NCI-H1930 (cell line): ENCODE data around the gene ZNF423.

Experiments used
- DNase-seq, 2 experiments: peaks; one replicate each; lab custom pipeline; 2025; lab: John Stamatoyannopoulos, UW

Gene ZNF423

GRCh38 chr16:49750341-49751000 lies 105.4 kb downstream of the ZNF423 start:
- DNase-seq: no peak

DNA sequence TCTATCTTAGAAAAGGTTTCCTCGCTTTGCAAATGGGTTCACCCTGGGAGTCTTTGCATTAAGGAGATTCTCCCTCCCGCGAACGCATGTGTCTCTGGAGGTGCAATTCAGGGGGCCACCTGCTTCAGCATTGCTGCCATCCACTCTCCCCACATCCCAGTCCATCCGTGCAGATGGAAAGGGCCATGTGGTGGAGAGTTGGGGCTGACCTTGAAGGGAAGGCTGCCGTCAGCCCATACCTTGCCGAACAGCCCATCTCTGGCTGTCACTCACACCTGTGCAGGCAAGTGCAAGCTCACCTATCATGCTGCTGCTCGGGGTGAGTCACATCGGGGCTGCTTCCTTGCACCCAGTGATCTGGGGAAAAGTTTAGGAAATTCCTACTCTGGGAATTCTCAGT lies 106.1 kb downstream of the ZNF423 start:
- DNase-seq: no peak

DNA sequence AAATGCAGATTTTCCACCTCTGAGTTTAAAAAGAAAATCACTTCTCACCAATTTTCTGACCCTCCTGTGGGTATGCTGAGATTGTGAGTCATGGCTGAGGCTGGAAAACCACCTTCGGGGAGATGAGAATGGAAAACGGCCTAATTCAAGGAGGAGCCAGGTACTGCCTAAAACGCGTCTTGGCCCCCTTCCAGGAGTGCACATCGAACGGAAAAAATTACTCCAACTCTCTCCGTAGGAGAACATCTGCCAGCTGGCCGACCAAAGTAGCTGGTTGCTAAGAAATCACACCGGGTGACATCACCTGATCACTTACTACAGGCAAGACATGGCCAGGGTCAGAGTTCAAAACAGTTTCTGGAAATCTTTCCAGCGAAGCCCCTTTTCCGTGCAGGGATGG lies 107.6 kb downstream of the ZNF423 start:
- DNase-seq: no peak

- no peak for DNase-seq
Measured at GRCh38 chr16:49747654-49748053, 108.3 kb downstream of the ZNF423 start.

DNA sequence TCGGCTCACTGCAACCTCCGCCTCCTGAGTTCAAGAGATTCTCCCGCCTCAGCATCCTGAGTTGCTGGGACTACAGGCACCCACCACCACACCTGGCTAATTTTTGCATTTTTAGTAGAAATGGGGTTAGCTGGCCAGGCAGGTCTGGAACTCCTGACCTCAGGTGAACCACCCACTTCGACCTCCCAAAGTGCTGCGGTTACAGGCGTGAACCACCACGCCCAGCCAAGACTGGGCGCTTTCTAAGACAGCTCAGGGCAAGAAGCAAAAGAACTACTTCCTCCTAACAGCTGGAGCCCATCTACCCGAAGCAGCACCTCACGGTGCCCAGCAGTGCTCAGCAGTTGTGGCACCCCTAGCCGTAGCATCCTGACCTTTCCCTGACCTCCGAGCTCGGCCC lies 109.4 kb downstream of the ZNF423 start:
- DNase-seq: no peak

DNA sequence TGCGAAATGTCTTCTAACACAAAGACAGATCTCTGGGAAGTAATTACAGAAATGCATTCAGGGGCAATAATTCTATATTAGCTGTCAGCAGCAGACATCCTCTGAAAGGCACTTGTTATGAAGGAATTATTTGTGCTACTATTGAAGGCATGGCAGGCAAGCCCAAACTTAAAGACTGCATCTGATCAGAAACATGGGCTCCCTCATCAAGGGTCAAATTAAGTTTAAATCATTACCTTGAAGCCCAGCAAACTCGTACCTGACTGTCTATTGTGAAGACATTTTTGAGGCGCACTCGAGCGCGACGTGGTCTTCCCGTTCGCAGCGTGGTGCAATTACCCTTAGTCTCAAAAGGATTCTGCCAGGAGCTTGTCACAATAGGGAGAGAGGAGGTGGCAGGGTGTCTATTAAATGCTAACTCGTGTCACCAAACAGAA lies 110.6 kb downstream of the ZNF423 start:
- DNase-seq: no peak

DNA sequence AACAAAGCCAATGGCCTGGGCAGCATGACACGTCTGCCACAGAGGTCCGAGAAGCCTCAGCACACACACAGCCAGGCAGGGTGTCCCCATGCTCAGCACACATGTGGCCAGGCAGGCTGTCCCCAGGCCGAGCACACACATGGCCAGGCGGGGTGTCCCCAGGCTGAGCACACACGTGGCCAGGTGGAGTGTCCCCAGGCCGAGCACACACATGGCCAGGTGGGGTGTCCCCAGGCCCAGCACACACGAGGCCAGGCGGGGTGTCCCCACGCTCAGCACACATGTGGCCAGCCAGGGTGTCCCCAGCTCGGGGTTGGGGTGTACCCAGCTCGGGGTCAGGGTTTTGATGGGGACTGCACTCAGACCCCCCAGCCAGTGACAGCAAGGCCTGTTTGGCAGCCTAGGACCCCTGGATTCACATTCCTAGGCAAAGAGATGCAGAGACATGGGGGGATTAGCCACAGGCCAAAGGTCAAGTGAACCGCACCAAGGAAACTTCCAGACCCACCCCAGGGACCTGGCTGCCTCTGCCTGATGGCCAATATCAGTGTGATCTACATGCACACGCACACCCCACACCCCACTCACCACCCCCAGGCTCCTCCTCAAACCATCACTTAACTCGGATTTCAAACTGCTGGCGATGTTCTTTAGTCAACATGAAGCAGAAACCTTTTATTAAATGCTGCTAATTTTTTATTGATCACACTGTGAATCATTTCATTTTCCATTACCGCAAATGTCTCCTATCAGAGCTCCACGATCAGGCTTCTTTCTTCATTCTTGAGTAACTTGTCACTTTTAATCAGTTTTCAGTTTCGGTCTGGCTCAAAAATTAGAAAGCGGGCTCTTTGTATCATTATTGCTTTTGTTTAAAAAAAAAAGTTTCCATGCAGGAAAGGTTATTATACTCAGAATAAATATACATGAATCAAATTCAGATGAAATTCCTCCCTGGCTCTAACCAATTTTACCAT lies 111.4 kb downstream of the ZNF423 start:
- DNase-seq: no peak

GRCh38 chr16:49743658-49744057 lies 112.3 kb downstream of the ZNF423 start:
- no peak for DNase-seq

- no peak for DNase-seq
Measured at GRCh38 chr16:49743203-49743464, 112.8 kb downstream of the ZNF423 start.

DNA sequence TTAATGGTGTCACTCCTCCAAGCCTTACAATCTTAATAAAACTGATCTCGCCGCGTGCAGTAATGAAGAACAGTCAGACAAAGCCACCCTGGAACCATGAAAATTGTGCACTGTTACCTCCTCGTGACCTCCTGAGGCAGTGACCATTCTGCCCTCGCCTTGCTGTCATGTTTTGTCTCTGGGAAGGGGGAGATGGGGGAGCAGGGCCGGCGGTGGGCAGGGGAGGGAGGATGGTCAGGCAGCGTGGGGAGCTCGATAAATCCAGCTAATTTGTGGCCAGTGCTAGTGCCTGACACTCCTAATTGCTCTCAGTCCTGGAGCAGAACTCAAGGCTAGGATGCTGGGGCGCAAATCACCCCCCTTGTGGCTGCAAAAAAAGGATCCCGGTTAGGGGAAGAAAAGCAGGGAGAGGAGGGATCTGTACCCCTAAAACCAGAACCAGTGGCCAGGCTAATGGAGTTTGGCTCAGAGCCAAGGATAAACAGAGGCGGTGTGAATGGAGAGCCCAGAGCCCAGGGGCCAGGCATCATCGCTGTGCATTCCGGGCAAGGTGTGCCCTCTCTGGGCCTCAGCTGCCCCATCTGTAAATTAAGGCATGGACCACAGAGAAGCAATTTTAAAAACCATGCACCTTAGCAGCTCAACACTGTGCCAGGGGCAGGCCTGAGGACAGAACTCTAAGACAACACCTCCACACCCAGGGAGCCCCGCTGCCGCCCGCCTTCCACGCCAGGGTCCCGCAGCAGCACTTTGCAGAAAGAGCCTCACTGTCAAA lies 113.3 kb downstream of the ZNF423 start:
- DNase-seq: no peak

- no peak for DNase-seq
Measured at GRCh38 chr16:49740256-49740655, 115.7 kb downstream of the ZNF423 start.

GRCh38 chr16:49739381-49739780 lies 116.5 kb downstream of the ZNF423 start:
- no peak for DNase-seq

DNA sequence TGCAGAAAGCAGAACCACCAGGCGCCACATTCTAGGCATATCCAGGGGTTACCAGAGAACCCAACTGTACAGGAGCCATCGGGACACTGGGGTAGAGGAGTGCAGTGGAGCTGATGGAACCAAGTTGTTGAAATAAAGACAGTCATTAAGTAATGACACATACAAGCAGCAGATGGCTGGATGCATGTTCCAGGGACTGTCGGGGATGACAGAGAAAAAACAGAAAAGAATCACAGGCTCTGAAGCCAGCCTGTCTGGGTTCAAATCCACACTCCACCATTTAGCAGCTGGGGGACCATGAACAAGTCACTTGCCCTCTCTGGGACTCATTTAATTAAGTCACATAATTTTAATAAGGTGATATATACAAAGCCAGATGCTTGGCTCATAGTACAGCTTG lies 117.1 kb downstream of the ZNF423 start:
- DNase-seq: no peak

- no peak for DNase-seq
Measured at GRCh38 chr16:49738001-49738400, 117.9 kb downstream of the ZNF423 start.

DNA sequence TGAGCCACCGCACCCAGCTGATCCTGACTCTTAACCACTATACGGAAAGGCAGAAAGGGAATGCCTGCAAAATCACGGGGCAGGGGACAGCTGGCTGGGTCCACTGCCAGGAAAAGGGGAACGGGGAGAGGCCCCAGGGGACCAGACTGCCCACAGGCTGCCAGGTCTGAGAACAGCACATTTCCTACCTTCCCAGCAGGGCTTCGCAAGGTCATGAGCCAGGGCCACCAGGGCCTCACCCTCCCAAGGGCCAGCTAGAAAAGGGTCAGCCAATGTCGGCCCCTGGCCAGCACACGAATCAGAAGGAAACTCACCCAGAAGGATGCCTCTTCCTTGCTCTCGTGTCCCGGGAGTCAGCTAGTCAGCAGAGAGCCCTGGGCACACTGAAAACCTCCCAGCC lies 118.4 kb downstream of the ZNF423 start:
- DNase-seq: no peak

DNA sequence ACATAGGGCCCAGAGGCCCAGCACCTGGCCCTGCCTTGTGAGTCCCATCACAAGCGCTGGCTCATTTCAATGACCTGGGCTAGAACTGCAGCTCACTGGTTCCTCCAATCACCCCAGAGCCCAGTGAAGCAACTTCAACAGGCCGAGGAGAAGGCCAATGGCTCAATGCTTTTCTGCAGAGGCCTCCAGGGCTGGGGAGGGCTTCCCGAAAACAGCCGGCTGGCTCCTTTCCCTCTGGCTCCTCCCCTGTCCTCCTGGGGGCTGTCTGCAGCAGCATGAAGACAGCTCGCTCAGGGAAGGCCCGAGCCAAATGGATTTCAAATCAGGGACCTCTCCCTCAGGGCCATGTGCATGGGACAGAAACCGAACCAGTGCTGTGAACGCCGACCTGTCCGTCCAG lies 121.6 kb downstream of the ZNF423 start:
- DNase-seq: no peak

GRCh38 chr16:49733313-49734009 lies 122.5 kb downstream of the ZNF423 start:
- no peak for DNase-seq

- DNase-seq: no peak
Measured at GRCh38 chr16:49731911-49732310, 124.0 kb downstream of the ZNF423 start.

DNA sequence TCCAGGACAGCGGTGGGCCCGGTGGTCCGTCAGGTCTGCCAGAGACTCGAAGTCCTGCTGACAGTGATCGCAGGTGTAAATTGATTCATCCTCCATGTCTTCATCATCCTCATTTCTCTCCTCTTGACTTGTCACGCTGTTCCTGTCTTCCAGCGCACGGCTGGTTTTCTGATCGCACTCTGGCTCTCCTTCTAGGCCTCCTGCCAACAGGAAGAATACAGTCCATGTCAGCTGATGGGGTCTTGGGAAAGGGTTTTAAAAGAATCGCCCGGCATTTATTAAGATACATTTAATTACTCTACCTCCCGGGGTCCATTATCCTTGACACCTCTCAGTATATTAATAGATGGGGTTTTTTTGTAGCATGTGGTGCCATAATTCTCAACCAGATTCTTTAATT lies 125.1 kb downstream of the ZNF423 start:
- DNase-seq: no peak

DNA sequence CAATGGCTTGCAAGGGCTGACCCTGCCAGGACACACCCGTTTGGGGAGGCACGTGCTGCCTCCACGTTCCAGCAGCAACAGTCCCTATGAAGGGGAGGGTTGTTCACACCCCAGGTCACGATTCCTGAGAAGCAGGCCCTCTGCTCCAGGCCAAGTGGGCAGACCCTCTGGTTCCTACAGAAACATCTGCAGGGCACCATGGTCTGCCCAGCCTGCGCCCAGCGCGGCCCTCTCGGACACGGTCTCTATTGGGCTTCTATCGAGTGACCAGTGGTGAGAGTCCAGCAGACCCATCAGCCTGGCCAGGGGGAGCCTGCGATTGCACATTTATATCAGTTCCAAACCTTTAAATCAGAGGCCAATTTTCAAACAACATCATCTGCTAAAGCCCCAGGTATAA lies 128.3 kb downstream of the ZNF423 start:
- no peak for DNase-seq

DNA sequence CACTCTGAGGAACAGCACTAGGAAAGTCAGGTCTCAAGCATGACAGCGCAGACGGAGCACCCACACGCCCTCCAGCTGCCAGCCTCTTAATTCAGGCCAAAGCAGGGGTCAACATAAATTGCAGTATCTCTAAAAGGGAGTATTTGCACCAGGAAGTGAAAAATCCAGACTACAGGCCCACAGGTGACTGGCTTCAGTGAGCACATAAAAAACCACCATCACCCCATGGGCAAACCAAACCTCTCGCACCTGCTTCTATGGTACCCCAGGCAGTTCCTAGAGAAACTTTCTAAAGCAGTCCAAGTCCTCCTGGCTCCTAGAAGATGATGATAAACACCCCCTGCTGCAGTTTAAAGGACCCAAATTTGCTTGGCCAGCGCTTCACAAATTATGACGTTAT lies 129.8 kb downstream of the ZNF423 start:
- DNase-seq: no peak

- DNase-seq: no peak
Measured at GRCh38 chr16:49725651-49726050, 130.3 kb downstream of the ZNF423 start.
